Cardiac muscle cell (in vitro differentiated cells and primary cell): ENCODE measurements around the gene CAT. TPM values are rescaled to one million over a fixed set of nuclear protein-coding genes. Genes with fewer than 3 reads are reported as not detected.
A peak's percentile ranks its signal among the peaks of the same experiment; 100 is the strongest.

Experiments used
- DNase-seq, 2 donors: peaks; one replicate each; pipeline versions ENCODE4 v3.0.0 to v3.0.0-alpha.2; 2010 to 2017; ENCODE audit warnings: low read depth in 1 of 2, low spot score in 1 of 2
- H3K27ac ChIP-seq: fragments of 200-600 bp; sonication (generic); 2 replicates; pipeline ENCODE4 v1.5.1; 2016
- H3K27me3 ChIP-seq: fragments of 200-600 bp; sonication (generic); 2 replicates; pipeline ENCODE4 v1.6.0; 2016; ENCODE audit warnings: control low read depth
- H3K36me3 ChIP-seq: fragments of 200-600 bp; sonication (generic); 2 replicates; pipeline ENCODE4 v1.5.1; 2016; ENCODE audit warnings: control low read depth
- H3K4me1 ChIP-seq: fragments of 200-600 bp; sonication (generic); 2 replicates; pipeline ENCODE4 v1.8.1; 2017; ENCODE audit warnings: low read depth, mild to moderate bottlenecking, mixed run types
- H3K4me3 ChIP-seq: fragments of 200-600 bp; sonication (generic); 2 replicates; pipeline ENCODE4 v1.5.1; 2016; ENCODE audit warnings: mild to moderate bottlenecking
- H3K9me3 ChIP-seq: fragments of 200-600 bp; sonication (generic); 2 replicates; pipeline ENCODE4 v1.5.1; 2017; ENCODE audit warnings: low read depth, mild to moderate bottlenecking, control low read depth
- CTCF ChIP-seq: IDR thresholded peaks from 2 replicates; pipeline ENCODE4 v1.5.1; 2012; ENCODE audit warnings: low read depth, mild to moderate bottlenecking, low read length
- polyA plus RNA-seq: library from polyadenylated mRNA; unstranded; fragments of >200 nt; fragmentation: Nextera tagmentation; extraction: Ambion mirVana; gene quantifications from 2 replicates; pipeline ENCODE4 v1.2.1, GENCODE V29; 2016
- total RNA-seq: library from RNA; depleted of rRNA; stranded (reverse); fragments of >200 nt; gene quantifications from 2 replicates; pipeline ENCODE4 v1.2.3, GENCODE V29; 2016

The CAT gene
- total and polyA plus RNA-seq, 2 experiments from 2014 or later: 27.1 to 50.1 TPM

- Histone ChIP-seq H3K9me3 (no peaks in the 10 kb centered on the region), H3K27me3 (no peaks in the 10 kb centered on the region), H3K36me3 (no peaks in the 10 kb centered on the region), H3K4me3 (no peak overlapping the region), H3K27ac (no peak overlapping the region), H3K4me1 (peaks cover 11% of the 10 kb centered on the region)
- no peak for TF ChIP-seq CTCF
- no peak for DNase-seq
These were observed 13.4 kb upstream of the CAT start for GRCh38 chr11:34425360-34425759.

GRCh38 chr11:34425867-34426266, 12.9 kb upstream of the CAT start:
- DNase-seq: peak in 1 of 2 donors; percentile 43

GRCh38 chr11:34426766-34427185, 12.0 kb upstream of the CAT start:
- DNase-seq: no peak
- TF ChIP-seq CTCF: no peak
- no peak overlapping the region for H3K27ac ChIP-seq

More at GRCh38 chr11:34425867-34426266, 12.9 kb upstream of the CAT start:
- H3K36me3 ChIP-seq: no peaks in the 10 kb centered on the region
- no peak for TF ChIP-seq CTCF
- H3K27ac ChIP-seq: no peak overlapping the region
- no peak overlapping the region for H3K4me3 ChIP-seq
- peaks cover 11% of the 10 kb centered on the region for H3K4me1 ChIP-seq
- H3K9me3 ChIP-seq: no peaks in the 10 kb centered on the region
- no peaks in the 10 kb centered on the region for H3K27me3 ChIP-seq

GRCh38 chr11:34427186-34427805, 11.4 kb upstream of the CAT start:
- no peak overlapping the region for H3K4me3 ChIP-seq
- H3K27me3 ChIP-seq: no peaks in the 10 kb centered on the region
- no peak overlapping the region for H3K27ac ChIP-seq
- peaks cover 8% of the 10 kb centered on the region for H3K4me1 ChIP-seq
- H3K36me3 ChIP-seq: no peaks in the 10 kb centered on the region
- DNase-seq: peak; percentile 9 to 85
- no peak for TF ChIP-seq CTCF
- no peaks in the 10 kb centered on the region for H3K9me3 ChIP-seq

More at GRCh38 chr11:34426766-34427185, 12.0 kb upstream of the CAT start:
- H3K36me3 ChIP-seq: no peaks in the 10 kb centered on the region
- H3K4me3 ChIP-seq: no peak overlapping the region
- no peaks in the 10 kb centered on the region for H3K27me3 ChIP-seq
- H3K9me3 ChIP-seq: no peaks in the 10 kb centered on the region
- peaks cover 11% of the 10 kb centered on the region for H3K4me1 ChIP-seq

- Histone ChIP-seq H3K27ac (no peak overlapping the region), H3K4me3 (no peak overlapping the region), H3K9me3 (no peaks in the 10 kb centered on the region), H3K36me3 (no peaks in the 10 kb centered on the region), H3K27me3 (no peaks in the 10 kb centered on the region), H3K4me1 (peaks cover 4% of the 10 kb centered on the region)
- no peak for TF ChIP-seq CTCF
- no peak for DNase-seq
These were observed 6.8 kb upstream of the CAT start for GRCh38 chr11:34431979-34432378.
